ENCODE results near the gene LAMP1. TPM values are rescaled to one million over a fixed set of nuclear protein-coding genes. Genes with fewer than 3 reads are reported as not detected.

Gene LAMP1
- total RNA-seq, 3 donors from 2014 or later: 182 to 207 (median 205) TPM

- Histone ChIP-seq H3K4me1 (ENCODE audit: low read depth) (no peaks in the 10 kb centered on the region), H3K36me3 (ENCODE audit: low read depth) (peaks cover 4% of the 10 kb centered on the region), H3K4me3 (no peak overlapping the region), H3K9me3 (no peaks in the 10 kb centered on the region)
- no peak for TF ChIP-seq CTCF (IDR thresholded peaks at IDR 0.05)
- ATAC-seq (peak; percentile 17), DNase-seq (no peak)
- intact Hi-C loops (cut with DNase I, micrococcal nuclease): no loop called here
These were observed 53.3 kb downstream of the LAMP1 start for GRCh38 chr13:113350065-113350937.

- TF ChIP-seq CTCF (IDR thresholded peaks at IDR 0.05): no peak
- Histone ChIP-seq H3K36me3 (ENCODE audit: low read depth) (no peaks in the 10 kb centered on the region), H3K9me3 (no peaks in the 10 kb centered on the region), H3K4me1 (ENCODE audit: low read depth) (no peaks in the 10 kb centered on the region), H3K4me3 (no peak overlapping the region)
- ATAC-seq (no peak), DNase-seq (no peak)
- intact Hi-C loops (cut with DNase I, micrococcal nuclease): no loop called here
These were observed 53.9 kb downstream of the LAMP1 start for GRCh38 chr13:113350938-113351335.

DNA sequence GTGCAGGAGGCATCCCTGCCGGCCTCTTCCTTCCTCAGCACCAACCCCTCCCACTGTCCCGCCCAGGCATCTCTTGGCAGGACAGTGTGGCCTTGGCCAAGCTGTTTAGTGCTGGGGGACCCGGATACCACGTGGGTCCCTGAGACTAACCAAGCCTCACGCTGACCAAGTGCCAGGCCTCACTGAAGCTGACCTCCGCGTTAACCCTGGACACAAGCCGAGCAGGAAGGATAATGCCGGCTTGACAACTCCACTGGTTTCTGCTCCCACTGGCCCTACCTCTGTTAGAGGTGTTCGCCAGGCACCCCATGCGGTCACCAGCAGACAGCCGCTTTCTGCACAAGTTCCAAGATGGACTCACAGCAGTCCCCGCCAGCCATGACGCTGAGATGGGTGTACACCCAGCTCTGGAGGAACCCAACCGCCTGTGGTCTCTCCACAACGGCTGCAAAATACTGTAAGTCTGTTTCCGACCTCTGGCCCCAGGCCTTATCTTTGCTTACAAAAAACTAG is 54.5 kb downstream of the LAMP1 start:
- no peak overlapping the region for H3K4me3 ChIP-seq
- no peak for DNase-seq
- intact Hi-C loops (cut with DNase I, micrococcal nuclease): no loop called here
- H3K36me3 ChIP-seq (ENCODE audit: low read depth): no peaks in the 10 kb centered on the region
- TF ChIP-seq CTCF (IDR thresholded peaks at IDR 0.05): no peak
- H3K4me1 ChIP-seq (ENCODE audit: low read depth): no peaks in the 10 kb centered on the region
- H3K9me3 ChIP-seq: no peaks in the 10 kb centered on the region
- no peak for ATAC-seq

GRCh38 chr13:113353254-113353653 is 56.2 kb downstream of the LAMP1 start:
- no peak overlapping the region for H3K4me3 ChIP-seq
- ATAC-seq (no peak), DNase-seq (no peak)
- TF ChIP-seq CTCF (IDR thresholded peaks at IDR 0.05): no peak
- no peaks in the 10 kb centered on the region for H3K4me1 ChIP-seq (ENCODE audit: low read depth)
- H3K9me3 ChIP-seq: no peaks in the 10 kb centered on the region
- intact Hi-C loops (cut with DNase I, micrococcal nuclease): no loop called here
- no peaks in the 10 kb centered on the region for H3K36me3 ChIP-seq (ENCODE audit: low read depth)

GRCh38 chr13:113354831-113355610 is 58.0 kb downstream of the LAMP1 start:
- H3K4me1 ChIP-seq (ENCODE audit: low read depth): no peaks in the 10 kb centered on the region
- no peak overlapping the region for H3K4me3 ChIP-seq
- DNase-seq (no peak), ATAC-seq (no peak)
- TF ChIP-seq CTCF (IDR thresholded peaks at IDR 0.05): no peak
- H3K36me3 ChIP-seq (ENCODE audit: low read depth): no peaks in the 10 kb centered on the region
- intact Hi-C loops (cut with DNase I, micrococcal nuclease): no loop called here
- no peaks in the 10 kb centered on the region for H3K9me3 ChIP-seq

Data from mucosa of descending colon (tissue), 3 donors.